GM21619 (cell line): ENCODE measurements around the gene DOCK9.

ENCODE experiments used
- ATAC-seq: cut with Tn5 transposase; IDR thresholded peaks from one replicate; pipeline ENCODE4 v1.9.1; 2021; ENCODE audit not compliant: unreplicated experiment

DOCK9 gene, protein sequence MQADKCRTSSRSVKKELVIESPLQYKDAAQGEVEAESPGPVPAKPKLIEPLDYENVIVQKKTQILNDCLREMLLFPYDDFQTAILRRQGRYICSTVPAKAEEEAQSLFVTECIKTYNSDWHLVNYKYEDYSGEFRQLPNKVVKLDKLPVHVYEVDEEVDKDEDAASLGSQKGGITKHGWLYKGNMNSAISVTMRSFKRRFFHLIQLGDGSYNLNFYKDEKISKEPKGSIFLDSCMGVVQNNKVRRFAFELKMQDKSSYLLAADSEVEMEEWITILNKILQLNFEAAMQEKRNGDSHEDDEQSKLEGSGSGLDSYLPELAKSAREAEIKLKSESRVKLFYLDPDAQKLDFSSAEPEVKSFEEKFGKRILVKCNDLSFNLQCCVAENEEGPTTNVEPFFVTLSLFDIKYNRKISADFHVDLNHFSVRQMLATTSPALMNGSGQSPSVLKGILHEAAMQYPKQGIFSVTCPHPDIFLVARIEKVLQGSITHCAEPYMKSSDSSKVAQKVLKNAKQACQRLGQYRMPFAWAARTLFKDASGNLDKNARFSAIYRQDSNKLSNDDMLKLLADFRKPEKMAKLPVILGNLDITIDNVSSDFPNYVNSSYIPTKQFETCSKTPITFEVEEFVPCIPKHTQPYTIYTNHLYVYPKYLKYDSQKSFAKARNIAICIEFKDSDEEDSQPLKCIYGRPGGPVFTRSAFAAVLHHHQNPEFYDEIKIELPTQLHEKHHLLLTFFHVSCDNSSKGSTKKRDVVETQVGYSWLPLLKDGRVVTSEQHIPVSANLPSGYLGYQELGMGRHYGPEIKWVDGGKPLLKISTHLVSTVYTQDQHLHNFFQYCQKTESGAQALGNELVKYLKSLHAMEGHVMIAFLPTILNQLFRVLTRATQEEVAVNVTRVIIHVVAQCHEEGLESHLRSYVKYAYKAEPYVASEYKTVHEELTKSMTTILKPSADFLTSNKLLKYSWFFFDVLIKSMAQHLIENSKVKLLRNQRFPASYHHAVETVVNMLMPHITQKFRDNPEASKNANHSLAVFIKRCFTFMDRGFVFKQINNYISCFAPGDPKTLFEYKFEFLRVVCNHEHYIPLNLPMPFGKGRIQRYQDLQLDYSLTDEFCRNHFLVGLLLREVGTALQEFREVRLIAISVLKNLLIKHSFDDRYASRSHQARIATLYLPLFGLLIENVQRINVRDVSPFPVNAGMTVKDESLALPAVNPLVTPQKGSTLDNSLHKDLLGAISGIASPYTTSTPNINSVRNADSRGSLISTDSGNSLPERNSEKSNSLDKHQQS (N-terminal part only)

DNA sequence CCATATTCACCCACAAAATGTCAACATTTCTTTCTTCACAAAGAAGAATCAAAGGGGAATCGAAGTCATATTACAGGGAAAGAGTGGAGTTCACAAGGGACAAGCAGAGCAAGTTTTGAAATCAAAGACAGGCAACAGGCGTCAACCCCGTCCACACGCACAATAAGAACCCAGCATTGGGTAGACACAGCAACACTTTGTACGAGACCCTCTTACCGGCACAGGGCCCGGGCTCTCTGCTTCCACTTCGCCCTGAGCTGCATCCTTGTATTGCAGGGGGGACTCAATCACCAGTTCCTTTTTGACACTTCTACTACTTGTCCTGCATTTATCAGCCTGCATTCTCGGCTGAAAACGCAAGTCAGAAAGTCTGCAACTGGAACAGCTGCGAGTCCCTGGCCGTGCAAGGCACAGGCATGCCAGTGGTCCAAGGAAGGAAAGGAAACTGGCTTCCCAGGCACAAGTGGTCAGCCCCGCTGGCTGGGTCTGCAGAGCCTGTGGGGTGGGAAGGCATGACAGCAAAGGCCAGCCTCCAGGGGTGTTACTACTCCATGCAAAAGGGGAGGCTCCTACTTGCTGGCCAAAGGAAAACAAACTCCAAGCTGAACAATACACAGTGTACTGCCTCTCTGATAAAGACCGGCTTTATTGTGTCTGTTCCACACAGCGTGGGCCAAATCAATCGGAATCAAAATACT lies at the start of gene DOCK9:
TSS of gene DOCK9 (minus strand) at position 497 of the 698 bp plus-strand sequence. CDS start at position 342, 155 bp downstream.
- no peak for ATAC-seq

DNA sequence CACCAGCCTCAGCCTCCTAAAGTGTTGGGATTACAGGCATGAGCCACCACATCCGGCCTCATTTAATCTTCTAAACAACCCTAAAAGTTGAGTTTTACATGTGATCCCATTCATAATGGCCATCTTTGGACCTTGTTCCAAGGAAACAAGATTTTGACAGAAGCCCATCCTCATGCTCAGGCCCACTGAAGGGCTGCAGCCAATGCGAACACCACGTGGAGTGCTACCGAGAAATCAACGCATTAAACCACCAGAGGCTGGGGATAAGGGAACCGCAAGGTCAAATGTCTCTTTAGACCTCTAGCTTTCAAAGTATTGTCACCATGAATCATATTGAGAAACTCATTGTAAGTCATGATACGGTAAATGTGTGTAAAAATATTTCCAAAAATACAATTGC lies 49.4 kb upstream of the DOCK9 start:
- no peak for ATAC-seq

DNA sequence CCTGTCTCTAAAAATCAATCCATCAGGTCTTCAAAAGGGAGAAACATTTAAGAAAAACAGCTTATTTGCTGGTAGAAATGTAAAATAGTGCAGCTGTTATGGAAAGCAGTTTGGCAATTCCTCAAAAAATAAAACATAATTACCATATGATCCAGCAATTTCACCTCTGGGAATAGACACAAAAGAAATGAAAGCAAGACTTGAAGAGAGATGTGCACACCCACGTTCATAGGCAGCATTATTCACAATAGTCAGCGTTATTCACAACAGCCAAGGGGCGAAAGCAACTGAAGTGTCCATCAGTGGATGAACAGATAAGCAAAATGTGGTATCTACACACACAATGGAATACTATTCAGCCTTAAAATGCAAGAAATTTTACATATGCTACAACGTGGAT lies 45.1 kb upstream of the DOCK9 start:
- no peak for ATAC-seq

DNA sequence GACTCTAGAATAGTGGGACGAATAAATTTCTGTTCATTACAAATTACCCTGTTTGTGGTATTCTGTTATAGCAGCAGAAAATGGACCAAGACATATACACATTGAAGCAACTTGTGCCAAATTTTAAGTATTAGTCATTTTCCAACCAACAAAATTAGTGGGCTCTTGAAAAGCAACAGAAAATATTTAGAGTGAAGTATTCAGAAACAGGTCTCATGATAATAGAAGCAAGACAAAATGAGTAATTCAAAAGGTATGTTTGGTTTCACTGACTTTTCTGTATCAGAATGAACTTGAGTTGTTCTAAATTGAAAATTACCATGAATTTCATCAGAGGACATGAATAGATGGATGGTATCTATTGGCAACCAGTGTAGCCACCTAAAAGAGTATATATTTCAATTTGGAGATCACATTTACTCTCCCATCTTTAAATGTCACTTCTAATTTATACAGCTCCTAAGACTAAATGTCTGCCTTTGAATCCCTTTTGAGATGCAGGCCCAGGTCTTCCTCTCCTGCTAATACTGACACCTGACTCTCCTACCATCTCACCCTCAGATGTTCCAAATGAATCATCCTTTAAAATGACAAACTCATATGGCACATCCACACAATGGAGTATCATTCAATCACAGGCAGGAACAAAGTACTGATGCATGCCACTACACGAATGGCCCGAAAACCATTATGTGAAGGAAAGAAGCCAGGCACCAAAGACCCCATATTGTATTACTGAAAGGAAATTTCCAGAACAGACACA lies 40.7 kb upstream of the DOCK9 start:
- ATAC-seq: no peak

DNA sequence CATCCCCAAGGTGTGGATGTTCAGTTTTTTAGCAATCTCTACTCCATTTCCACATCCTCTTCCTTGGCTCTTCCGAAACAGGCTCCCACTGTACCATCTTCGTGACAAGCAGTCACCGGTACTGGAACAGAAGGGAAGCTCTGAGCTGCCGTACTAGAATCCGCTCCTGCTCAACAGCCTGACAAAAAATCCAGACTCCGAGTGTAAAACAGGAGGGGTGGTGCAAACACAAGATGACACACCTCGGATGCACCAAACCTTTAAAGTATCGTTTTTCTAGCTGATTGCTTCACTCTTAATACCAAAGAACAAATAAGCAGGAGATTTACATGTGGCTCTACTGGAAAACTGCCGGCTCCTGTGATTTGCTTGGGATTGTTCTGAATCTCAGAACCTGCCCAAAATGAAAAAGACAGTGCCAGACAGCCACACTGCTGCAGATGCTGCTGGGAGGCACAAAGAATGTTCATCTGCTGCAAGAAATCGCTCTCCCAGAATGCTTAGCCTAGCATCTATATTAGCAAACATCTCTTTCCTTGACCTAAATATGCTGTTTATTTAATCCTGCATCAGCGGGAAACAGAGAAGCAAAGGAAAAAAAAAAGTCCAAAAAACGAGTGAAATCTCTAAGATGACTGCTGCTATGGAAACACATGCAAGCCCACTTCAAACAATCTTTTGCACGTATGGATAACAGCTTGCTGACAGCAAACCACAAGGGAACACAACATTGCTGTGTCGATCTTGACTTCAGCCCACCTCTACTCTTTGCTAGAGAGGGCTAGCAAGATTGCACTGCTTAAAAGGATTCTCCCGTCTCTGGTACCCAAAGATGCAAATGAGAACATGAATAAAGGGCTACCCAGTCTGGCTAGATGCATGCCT lies 38.0 kb upstream of the DOCK9 start:
- no peak for ATAC-seq

DNA sequence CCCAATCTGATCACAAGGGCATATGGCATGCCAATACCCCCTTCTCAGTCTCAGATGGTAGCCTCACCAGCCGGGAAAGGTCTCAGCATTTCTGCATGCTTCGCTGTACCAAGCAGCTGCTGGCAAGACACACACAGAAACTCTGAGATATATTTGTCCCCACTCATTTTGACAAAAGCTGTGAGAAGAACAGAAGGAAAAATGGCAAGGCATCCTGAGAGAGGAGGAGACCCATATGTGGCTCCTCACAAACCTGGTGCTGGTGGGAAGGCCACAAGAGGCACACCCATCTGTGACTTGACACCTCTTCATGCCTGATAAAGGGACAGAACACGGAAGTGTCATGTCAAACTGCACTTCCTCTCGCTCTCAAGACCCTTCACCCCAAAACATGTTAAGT lies 36.7 kb upstream of the DOCK9 start:
- no peak for ATAC-seq

DNA sequence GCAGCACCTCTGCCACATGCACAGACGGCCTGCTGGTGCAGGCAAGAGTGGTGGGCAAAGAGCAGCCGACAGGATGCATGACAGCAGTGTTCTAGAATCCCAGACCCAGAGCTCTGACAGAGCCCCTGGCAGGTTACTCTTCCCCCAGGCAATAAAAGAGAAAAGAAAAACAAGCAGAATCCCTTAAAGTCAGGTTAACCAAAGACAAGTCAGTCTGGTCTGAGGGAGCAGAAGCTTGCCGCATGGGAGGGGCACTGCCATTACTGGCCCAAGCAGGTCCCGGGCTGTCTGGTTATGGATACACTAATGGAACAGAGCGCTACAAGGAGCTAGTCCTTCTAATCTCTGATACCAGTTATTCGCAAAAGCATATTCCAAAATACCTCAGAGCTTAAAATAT lies 36.1 kb upstream of the DOCK9 start:
- no peak for ATAC-seq

DNA sequence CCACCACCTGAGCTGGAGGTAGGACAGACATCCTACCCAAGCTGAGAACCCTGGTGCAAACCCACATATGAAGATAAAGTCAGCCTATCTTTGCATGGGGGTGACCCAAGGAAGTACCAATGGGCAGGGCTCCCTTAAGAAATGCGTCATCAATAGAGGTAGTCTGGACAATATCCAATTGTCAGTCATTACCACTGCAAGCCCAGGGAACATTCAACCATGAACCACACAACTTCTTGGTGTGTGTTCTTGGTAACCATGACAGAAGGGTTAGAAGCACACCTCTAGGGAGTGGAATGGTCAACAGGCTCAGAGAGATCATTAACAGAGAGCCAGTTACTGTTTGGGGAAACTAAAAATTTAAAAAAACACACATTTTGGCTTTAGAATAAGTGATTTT lies 34.7 kb upstream of the DOCK9 start:
- no peak for ATAC-seq

DNA sequence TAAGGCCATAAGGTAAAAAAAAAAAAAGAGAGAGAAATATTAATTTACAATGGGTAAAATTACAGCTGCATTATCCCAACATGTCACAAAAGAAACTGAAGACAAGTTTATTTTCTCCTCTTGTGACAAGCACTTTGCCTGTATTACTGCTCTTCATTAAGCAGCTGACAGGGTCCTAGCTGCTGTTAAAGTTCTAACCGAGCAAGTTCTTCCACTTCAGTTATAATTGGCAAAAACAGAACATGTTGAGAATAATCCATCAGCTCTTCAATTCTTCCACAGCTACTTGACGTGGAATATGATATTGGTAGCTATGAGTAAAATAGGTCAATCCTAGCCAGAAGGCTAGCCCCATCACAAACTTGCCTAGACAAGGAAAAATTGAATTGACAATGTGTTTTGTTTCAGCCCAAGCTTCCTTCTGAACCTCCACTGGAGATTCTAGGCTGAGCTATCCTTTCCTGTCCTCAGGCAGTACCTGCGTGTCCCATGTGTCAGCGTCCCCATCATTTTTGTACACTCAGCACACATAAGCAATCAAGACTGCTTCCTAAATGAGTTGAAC lies 32.2 kb upstream of the DOCK9 start:
- ATAC-seq: no peak

DNA sequence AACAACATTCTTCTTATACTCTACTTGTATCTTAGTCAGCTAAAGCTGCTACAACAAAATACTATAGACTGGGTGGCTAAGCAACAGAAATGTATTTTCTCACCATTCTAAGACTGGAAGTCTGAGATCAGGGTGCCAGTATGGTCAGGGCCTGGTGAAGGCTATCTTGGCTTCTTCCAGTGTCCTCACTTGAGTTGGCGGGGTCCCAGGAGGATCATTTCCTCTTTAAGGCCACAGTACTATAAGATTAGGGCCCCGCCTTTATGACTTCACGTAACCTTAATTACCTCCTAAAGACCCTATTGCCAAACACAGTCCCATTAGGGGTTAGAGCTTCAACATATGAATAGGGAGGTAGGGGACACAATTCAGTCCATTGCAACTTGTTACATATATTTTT lies 30.7 kb upstream of the DOCK9 start:
- ATAC-seq: no peak

DNA sequence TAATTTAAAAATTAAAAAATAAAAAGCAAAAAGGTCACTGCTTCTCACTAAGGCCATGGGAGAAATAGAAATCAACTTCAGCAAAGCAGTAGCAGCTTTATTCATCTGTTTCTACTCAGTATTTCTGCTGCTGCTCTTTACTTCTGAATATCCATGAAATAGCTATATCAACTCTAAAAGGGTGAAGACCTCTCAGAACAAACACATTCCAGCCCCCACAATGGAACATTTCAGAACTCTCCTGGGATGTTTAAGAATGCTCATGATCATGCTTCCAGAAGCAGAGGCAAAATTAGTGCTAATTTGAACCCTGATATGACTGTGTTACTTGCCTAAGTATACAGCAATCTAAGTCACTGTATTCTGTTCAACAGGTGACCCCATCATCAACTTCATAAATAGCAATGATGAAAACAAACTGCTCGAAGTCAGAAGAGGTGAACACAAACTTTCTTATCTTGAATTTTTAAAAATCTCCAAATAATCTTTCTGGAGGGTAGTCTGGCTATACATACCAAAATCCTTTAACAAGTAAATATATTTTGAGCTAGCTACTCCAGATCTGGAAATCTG lies 29.6 kb upstream of the DOCK9 start:
- ATAC-seq: no peak

DNA sequence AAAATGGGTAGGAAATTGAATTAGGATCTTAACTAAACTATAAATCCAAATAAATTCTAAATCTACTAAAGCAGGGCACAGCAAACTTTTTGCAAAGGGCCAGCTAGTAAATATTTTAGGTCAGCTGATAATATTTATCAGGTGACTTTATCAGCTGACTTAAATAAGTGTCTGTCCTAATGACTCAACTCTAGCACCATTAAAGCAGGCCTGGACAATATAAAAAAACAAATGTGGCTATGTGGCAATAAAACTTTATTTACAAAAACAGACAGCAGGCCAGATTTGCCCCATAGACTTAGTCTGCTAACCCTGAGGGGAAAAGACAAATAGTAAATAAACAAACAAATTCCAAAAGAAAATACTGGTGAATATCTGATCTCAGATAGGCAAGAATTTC lies 27.7 kb upstream of the DOCK9 start:
- ATAC-seq: no peak

DNA sequence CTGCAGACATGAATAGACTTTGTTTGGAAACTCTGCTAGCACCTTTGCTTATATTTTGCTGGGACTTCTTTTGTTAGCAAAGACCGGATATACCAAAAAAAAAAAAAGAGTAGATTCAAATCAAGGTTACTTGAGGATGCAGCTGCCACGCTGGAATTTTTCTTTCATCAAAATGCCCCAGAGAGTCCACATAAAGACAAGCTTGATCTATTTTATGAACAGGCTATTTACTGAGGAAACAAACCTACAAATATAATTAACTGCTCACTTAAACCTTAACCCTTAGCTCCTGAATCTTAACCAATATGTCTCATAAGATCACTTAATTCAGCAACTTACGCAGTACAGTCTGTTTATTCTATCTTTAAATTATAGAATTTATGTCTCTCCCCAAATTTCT lies 27.1 kb upstream of the DOCK9 start:
- no peak for ATAC-seq

DNA sequence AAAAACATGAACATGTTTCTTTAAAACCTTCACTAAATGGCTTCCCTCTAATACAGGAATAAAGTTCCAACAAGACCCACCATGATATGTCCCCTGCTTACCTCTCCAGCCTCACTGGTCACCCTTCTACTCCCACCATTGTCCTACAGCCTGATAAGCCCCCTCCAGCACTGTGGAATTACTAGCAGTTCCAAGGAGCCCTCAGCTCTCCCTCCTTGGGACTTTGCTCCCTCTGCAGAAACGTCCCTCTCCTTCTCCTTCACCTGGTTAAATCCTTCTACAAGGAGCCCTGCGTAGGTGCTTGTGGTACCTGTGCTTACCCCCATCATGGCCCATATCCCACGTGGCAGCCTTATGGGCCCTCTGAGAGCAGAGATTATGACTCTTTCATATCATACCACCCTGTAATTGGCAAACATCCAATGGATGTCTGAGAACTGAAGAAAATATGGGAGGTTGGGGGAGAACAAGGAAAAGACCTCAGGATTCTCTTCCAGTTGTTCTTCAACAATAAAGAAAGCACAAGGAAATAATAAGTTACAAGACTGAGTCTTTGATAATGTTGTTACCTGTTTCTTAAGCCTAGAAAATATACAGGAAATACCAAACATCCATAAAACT lies 26.1 kb upstream of the DOCK9 start:
- no peak for ATAC-seq

DNA sequence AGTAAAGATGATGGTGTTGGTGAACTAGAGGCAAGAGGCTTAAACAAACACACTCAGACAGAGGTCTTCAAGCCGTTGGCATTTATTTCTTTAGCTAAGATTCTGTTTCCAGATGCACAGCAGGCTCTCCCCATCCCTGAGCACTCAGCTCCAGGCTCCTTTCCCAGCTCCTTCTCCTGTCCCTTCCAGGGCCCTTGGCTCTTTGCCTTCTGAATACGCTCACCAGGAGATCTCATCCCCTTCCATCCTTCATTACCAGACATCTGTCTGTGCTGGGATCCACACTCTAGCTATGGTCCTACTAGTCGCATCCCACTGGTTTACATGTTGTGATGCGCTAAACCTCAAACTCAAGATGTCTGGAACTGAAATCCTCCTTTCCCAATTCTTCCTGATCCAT lies 25.3 kb upstream of the DOCK9 start:
- ATAC-seq: no peak

DNA sequence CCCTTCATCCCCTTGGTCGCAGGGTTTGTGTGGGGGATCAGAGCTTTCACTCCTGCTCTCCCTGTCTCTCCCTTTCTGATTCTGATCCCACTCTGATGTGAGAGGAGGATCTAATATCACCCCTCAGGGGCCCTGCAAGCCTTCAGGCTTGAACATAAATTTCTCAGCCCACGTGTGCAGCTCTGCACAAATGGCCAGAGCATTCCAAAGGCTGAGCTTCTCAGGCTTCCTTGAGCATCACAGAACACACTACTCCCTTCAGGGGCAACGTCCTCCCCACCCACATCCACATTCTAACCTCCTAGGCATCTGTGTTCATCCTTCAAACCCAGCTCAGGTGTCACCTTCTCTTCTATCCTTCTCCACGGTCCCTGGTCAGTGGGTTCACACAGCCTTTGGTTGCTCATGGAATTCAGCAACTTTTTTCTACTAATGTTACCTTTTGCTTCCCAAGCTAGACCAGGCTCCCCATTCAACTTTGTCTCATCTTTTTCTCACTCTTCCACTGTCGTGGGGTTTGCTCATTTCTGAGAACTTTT lies 24.4 kb upstream of the DOCK9 start:
- ATAC-seq: no peak

DNA sequence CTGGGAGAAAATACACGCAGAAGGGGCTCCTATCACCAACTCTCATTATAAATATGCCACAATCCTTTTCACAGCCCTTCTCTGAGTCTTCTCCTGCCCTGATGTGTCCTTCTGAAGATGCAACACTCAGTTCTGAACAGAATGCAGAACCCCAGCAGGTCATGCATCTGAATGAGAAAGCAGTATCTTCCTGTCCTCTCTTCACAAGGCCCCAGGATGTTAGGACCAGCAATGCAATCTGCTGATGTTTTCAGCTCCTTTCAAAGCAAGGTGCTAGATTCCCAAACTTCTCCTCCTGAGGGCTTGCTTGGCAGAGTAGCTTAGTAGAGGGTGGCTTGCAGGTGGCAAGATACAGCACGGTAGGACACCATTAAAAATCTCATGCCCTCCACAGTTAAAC lies 22.3 kb upstream of the DOCK9 start:
- no peak for ATAC-seq

DNA sequence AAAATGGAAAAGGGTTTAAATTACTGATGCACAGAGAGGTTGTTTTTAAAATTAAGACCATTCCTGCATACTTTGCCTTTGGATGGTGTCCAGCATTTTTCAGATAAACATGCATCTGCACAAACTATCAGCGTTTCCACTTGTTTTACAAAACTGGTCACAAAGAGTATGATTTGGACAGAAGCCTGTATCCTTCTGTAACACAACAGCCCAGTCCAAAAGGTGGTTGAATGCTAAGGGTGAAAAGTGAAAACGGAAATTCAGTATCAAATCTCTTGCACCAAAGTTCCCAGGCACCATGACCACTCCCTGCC lies 21.7 kb upstream of the DOCK9 start:
- ATAC-seq: no peak
